PFSK-1 (cell line): Measurements from ENCODE around the gene WAS.

Experiments
- POLR2AphosphoS5 ChIP-seq: IDR thresholded peaks from 2 replicates; pipeline ENCODE4 v1.6.1; 2012; ENCODE audit warnings: low read depth, mild to moderate bottlenecking, control low read depth, low read length, moderate library complexity
- SIN3A ChIP-seq: IDR thresholded peaks from 2 replicates; pipeline ENCODE4 v1.6.1; 2012; ENCODE audit warnings: mild to moderate bottlenecking, low read length, moderate library complexity, borderline replicate concordance; ENCODE audit not compliant: insufficient read depth
- TAF1 ChIP-seq: IDR thresholded peaks from 2 replicates; pipeline ENCODE4 v1.6.1; 2012; ENCODE audit warnings: low read length, control low read depth, borderline replicate concordance; ENCODE audit not compliant: insufficient read depth

- TF ChIP-seq SIN3A (no peak), TAF1 (no peak), POLR2AphosphoS5 (no peak)
These were observed 43.0 kb downstream of the WAS start for GRCh38 chrX:48726596-48726995.
